HG03064 (cell line): ENCODE results near the gene CTPS1.

Experiments
- ATAC-seq: cut with Tn5 transposase; IDR thresholded peaks from one replicate; pipeline ENCODE4 v1.9.1; 2021; ENCODE audit warnings: low read depth; ENCODE audit not compliant: unreplicated experiment

CTPS1 gene

DNA sequence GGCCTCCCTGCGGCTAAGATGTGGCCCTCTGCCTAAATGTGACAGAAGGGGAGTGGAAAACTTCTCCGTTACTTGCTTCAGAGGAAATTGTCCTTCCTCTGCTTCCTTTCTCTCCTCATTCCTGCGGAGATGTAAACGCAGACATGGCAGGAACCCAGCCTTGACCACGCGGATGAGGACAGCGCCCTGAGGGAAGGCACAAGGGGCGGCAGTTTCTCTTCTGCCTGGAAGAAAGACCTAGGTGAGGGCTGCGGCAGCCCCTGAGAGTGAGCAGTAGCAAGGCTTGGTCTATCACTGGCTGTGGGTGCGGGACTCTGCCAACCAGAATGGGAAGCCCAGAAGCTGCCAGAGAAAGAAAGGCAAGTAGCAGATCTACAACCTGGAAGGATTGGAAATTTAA, 14.0 kb upstream of the CTPS1 start:
- ATAC-seq, result no peak

DNA sequence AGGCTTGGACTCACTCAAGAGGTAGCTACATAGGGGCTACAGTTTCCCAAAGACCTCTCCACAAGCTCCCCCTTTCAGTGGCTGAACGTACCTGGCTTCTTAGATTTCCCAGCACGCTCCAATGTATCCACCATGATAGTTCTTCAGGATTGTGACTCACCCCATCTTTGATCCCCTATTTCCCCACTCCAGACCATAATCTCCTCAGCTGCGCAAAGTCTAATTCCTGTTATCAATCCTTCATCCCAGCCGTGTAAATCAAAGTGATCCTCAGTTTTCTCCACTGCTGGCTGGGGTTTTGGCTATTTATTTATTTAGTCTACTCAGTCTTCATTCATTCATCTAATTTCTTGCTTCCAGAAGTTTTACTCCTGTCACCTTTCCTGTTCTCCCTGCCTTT, 13.1 kb upstream of the CTPS1 start:
- ATAC-seq, result no peak

DNA sequence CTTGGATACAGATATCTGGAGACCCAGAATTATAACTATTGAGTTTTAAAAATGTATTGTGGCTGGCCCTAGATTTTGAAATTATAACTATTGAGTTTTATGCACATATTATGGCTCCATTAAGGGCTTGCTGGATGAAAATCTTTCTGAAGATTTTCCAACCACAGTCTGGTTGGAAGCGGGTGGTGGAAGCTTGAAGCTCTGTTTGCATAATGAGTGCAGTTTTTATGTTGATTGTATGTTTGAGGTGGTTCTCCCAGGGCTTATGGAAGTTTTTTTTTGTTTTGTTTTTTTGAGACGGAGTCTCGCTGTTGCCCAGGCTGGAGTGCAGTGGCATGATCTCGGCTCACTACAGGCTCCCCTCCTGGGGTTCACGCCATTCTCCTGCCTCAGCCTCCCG, 10.1 kb upstream of the CTPS1 start:
- ATAC-seq, result no peak

DNA sequence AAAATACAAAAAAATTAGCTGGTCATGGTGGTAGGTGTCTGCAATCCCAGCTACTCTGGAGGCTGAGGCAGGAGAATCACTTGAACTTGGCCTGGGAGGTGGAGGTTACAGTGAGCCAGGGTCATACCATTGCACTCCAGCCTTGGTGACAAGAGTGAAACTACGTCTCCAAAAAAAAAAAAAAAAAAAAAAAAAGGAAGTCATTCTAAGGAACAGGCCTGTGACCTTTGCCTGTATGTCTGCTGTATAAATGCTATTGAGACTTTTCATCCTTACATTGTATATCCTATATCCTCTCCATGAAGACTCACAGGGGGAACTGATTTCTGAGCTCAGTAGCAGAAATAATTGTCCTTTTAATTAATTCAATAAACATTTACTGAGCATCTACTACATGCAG, 7.5 kb upstream of the CTPS1 start:
- no peak for ATAC-seq

DNA sequence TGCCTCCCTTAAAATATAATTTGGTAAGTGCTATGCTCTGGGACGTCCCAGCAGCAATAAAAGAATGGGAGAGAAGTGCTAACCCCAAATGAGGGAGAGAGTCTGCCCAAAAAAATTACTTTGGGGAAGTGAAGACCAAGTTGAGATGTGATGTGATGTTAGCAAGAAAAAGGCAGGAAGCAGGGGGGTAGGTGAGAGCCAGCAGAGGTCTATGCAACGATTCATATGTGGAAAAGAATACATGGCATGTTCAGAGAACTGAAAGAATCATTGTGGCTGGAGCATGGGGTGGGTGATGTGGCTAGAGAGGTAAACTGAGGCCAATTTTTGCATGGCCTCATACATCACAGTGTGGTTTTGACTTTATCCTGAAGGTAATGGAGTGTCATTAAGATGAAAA, 5.6 kb upstream of the CTPS1 start:
- no peak for ATAC-seq

DNA sequence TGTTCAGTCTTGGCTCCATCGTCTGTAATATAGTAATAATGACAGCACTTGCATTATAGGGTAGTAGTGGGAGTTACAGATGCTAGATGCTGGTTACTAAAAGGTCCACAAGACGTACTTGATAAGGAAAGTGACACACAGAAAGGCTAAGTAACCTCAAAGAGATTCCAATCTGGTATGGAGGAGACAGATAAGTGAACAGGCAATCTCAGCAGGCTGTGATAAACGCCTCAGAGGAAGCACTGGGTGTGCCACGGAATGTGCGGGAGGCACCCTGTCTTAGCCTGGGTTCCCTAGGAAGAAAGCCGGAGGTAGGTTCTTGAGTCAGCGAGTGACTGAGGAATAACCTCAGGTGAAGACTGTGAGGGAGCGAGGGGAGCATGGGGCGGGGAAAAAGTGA, 4.6 kb upstream of the CTPS1 start:
- no peak for ATAC-seq

DNA sequence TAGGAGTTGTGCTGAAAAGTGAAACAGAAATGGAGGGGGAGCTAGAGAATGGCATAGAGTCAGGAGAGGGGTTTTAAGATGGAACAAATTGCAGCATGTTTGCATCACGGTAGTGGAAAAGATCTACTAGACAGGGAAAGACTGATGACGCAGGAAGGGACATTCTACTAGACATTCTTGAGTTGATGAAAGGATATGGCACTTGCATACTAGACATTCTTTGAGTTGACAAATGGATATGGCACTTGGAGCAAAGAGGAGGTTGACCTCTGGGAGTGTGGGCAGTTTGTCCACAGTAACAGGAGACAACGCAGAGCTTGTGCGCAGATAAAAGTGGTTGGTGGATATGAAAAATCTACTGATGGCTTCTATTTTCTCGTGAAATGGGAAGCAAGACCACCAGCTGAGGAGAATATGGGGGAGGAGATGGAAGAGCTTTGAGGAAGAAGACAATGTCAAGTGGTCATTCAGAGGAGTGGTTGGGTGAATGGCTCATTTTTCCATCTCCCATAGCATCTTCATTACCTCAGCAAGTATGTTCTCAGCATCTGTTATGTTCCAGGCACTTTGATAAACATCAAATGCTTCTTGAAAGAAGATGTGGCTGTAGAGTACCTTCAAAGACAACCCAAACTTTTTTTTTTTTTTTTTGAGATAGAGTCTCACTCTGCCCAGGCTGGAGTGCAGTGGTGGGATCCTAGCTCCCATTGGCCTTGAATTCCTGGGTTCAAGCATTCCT, 2.4 kb upstream of the CTPS1 start:
- ATAC-seq, result no peak

DNA sequence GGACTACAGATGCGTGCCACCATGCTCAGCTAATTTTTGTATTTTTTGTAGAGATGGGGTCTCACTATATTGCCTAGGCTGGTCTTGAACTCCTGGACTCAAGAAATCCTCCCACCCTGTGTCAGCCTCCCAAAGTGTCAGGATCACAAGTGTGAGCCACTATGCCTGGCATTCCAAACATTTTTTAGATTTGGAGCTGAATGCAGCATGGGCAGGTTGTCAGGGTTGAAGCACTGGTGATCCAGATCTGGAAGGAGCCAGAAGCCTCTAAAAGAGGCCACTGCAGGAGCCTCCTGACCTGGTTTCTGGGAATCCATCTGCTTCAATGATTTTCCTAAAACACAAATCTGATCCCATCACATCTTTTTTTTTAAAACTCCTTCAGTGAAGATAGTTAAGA, 1.8 kb upstream of the CTPS1 start:
- ATAC-seq, result no peak

DNA sequence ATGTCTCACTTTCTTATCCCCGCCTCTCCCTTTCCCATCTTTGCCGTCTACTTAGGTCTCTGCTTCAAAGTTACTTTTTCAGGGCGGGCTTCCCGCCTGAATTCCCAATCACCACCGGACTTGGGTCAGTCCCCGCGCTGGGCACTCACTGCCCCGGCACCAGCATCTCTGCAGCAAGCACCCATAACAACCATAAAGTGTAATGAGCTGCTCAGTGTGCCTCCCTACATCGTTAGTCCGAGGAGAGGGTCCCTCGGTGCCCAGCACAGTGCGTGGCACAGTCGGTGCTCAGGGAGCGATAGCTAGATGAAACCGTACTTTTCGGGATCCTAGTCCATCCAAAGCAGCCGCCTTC, 633 bp upstream of the CTPS1 start:
- no peak for ATAC-seq

DNA sequence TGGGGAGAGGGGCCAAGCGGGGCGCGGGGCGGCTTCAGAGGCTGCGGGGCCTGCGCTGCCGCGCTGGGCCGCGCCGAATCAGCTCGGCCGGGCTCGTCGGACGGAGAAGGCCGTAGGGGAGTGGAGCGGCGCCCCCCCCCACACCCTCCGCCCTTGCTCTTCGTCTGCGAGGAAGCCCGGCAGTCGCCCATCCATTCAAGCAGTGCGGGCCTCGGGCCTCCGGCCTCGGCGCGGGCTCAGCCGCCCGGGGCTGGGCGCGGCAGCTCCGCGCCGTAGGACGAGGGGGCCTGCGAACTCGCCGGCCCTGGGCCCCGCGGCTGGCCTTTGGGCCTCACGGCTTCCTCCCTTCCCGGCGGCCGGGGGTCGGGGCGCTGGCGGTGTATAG, 564 bp downstream of the CTPS1 start:
- peak; percentile 6 for ATAC-seq

DNA sequence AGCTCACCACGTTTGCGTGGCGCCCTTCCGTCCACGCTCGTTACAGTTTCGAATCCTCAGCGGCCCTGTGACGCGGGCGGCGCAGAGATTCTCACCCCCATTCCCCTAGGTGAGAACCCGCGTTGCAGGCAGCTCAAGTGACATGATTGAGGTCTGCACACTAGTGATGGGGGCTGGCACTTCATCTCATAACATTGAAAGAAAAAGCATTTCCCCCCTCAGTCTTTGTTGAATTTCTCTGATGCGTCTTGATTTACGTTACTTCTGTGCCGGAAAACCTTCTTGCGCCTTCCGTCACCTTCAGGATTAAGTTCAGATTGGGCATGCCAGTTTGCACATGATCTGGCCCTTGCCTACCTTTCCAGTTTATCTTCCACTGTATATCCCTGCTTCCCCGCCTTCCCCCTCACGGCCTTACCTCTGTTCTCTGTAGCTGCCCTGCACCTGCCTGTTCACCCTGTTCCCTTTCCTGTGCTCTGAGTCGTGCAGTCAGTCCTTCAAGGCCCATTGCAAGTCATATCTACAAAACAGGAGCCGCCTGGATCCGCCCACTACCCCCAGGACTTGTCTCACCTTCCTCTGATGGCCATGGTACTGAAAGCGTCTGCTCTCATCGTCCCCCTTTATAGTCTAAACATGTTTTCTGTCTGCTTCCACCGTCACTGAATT, 1.1 kb downstream of the CTPS1 start:
- ATAC-seq, result no peak

DNA sequence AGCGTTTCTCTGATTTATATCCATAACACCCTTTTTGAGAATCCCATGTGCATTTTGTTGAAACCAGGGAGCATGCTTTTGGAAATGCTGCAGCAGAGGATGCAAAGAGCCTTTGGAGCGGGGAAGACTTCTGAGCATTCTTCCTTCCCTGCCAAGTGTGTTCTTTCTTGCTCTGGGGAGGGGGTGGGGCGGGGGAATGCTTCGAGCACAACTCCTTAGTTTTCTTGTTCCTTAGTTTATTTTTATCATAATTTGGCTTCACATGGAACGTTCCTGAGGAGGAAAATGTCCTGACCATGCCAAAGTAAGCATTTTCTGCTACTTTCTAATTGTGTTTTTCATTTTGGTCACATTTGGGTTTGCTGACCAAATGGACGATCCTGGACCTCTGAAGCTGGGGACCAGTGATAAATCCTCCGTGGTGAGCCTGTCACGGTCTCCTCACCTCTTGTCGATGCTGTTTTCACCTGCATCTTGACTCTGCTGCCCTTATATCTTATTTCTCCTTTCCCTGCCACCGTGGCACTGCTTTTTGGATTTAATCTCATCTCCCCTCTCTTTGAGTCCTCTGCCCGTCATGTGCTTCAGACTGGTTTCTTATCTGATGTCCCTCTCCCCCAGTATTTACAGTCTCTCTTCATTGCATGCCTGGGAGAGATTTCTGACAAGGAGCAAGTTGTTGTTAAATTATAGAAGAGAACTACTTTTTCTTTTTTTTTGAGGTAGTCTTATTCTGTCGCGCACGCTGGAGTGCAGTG, 2.4 kb downstream of the CTPS1 start:
- no peak for ATAC-seq

DNA sequence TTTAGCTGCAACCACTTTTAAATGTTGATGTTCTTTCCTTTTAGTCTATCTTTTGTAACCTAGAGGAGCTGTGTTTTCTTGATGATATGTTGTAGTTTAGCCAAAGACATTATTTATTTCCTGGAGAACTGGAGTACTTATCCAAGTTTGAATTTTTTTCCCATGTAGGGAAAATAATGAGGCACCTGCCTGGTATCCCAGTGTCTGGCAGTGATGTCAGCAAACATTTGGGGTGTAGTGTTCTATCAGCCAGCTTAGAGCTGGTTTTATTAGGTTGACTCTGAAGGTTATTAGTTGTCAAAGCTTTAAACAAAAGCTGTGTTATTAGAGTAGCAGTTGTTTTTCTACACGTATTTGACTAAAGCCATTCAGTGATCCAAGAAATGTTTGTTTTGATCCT, 3.2 kb downstream of the CTPS1 start:
- no peak for ATAC-seq

DNA sequence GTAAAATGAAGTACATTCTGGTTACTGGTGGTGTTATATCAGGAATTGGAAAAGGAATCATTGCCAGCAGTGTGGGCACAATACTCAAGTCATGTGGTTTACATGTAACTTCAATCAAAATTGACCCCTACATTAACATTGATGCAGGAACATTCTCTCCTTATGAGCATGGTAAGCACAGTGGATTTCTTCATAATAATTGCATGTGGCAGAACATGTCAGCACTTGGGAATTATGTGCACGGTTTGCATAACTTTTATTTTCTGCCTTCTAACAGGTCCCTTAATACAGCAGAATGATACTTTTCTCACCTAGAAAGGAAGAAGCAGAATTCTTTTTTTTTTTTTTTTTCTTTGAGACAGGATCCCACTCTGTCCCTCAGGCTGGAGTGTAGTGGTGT, 3.8 kb downstream of the CTPS1 start:
- no peak for ATAC-seq

DNA sequence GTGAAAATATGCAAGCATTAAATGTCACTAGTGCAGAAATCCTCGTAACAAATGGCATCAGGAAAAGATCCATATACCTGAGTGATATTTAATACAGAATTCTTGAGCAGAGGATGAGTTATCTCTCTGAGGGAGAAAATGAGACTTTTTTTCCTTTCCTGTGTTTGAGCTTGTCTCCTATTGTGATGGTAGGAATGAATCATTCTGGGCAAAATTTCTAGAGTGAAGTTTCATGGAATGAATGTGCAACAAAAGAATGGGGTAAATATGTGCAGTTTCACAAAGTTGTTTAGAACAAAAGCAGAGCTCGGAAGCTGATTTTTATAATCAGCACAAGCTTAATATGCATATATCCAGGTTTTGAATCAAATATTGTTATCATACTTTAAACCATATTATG, 4.6 kb downstream of the CTPS1 start:
- ATAC-seq, result no peak

DNA sequence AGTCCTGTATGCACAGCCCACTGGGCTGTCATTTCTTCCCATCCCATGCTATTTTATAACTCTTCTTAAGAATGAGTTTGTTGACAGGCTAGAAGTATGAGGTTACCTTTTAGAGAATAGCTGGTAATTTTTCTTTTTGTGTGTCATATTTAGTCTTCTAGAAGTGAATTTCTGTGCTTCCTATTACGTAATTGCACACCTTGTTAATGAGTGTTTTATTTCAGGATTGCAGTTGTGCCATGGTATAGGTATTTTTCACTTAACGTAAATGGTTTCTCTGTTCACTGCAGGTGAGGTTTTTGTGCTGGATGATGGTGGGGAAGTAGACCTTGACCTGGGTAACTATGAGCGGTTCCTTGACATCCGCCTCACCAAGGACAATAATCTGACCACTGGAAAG, 5.0 kb downstream of the CTPS1 start:
- no peak for ATAC-seq

DNA sequence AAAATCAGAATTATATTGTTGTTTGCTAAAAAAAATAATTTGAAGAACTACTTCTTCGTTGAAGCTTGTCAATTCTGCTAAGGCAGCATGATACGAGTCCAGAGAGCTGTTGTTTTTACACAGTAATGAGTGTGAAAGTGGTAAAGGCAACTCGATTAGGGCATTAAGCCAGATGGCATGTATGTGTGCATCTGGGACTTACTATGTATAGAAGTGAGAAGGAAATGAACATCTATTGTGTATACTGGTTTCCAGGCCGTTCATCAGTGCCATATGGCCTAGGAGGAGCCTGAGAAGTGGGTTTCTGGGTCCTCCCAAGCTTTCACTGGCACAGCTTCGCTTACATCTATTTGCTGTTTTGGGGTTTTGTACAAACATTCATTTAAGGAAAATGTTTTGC, 5.7 kb downstream of the CTPS1 start:
- no peak for ATAC-seq

DNA sequence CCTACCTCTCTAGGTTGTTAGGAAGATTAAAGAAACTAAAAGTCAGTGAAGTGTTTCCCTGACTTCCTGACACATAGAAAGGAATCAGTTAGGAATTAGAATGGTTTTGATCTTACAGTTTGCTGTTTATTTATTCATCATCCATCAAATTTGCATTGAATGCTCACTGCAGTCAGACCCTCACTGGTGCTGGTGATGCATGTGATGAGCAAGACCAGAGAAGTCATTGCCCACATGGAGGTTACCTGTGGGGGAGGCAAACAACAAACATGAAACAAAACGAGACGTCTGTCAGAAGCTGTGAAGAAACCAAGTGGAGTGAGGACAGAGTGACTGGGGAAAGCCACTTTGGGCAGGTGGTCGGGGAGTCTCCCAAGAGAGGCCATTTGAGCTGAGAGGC, 6.4 kb downstream of the CTPS1 start:
- no peak for ATAC-seq

DNA sequence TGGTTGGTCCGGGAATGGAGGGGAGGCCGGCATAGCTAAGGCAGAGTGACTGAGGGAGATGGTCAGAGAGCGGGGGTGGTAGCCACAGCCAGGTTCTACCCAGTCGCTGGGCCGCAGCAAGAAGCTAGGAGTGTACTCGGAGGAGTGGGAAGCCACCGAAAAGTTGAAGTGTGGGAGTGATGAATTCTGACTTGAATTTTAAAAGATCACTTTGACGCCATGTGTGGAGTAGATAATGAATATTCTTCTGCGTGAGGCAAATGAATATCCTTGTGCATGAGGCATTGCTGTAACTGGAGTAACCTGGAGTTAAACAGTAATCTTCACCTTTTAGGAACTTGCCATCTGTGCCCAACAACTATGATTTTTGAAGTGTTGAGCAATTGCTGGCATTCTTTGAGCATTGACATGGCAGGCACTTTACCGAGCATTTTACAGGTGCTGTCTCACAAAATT, 6.9 kb downstream of the CTPS1 start:
- no peak for ATAC-seq

DNA sequence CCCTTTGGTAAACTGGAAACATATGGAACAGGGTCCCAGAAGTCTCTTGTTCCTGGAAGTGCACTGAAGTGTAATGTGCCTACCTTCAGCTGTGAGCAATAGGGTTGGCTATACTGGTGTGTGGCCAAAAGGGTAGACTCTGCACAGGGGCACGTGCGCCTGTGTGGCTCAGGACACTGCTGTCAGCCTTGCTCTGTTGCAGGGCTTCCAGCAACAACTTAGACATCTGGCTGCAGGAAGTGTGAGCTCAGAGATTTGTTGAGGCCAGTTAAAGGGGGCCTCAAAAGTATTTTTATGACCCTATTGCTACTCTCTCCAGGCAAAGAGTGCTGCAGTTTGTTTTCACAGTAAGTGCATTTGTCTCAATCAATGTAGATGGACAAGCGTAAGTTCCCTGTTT, 7.5 kb downstream of the CTPS1 start:
- no peak for ATAC-seq

DNA sequence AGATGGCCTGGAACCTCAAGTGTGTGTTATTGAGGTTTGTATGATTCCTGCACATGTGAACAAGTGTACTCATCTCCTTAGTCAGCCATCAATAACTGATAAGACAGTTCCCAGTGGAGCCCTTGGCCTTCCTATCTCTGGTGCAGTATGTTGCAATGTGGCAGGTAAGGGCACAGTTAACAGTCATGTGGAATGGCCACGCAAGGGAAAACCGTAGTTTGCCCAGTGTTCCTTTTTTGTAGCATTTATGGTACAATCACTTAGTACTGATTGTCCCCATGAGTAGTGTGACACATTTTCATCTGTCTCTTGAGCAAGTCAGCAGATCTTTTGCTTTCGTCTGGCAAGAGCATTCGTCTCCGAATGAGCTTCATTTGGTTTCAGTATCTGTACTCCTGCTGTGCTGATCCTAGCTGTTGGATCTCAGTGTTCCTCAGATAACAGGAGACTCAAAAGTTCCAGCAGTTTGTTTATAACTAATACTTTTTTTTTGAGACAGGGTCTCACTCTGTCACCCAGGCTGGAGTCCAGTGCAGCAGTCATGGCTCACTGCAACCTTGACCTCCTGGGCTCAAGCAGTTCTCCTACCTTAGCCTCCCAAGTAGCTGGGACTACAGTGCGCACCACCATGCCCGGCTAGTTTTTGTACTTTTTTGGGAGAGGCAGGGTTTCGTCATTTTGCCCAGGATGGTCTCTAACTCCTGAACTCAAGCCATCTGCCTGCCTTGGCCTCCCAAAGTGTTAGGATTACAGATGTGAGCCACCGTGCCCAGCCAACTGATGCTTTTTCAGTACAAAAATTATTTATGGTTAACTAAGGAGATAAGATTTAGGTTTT, 8.2 kb downstream of the CTPS1 start:
- ATAC-seq, result no peak
